Measurements from ENCODE around the gene LYPD4. TPM values are rescaled to one million over a fixed set of nuclear protein-coding genes. Genes with fewer than 3 reads are reported as not detected.

Gene LYPD4
- total RNA-seq, 4 donors from 2014 or later = not detected

GRCh38 chr19:41853344-41853743 lies 8.9 kb upstream of the LYPD4 start:
- no peak for TF ChIP-seq CTCF (IDR thresholded peaks at IDR 0.05; ENCODE audit: low read depth)

- no peak for TF ChIP-seq CTCF (IDR thresholded peaks at IDR 0.05; ENCODE audit: low read depth)
Measured at GRCh38 chr19:41851456-41851855, 7.0 kb upstream of the LYPD4 start.

GRCh38 chr19:41850381-41850780 lies 5.9 kb upstream of the LYPD4 start:
- TF ChIP-seq CTCF (IDR thresholded peaks at IDR 0.05; ENCODE audit: low read depth) = no peak

- TF ChIP-seq CTCF (IDR thresholded peaks at IDR 0.05; ENCODE audit: low read depth) = no peak
Measured at GRCh38 chr19:41849067-41849466, 4.6 kb upstream of the LYPD4 start.

- no peak for TF ChIP-seq CTCF (IDR thresholded peaks at IDR 0.05; ENCODE audit: low read depth)
Measured at GRCh38 chr19:41848666-41849065, 4.2 kb upstream of the LYPD4 start.

GRCh38 chr19:41847351-41848105 lies 3.0 kb upstream of the LYPD4 start:
- no peak for TF ChIP-seq CTCF (IDR thresholded peaks at IDR 0.05; ENCODE audit: low read depth)

- no peak for TF ChIP-seq CTCF (IDR thresholded peaks at IDR 0.05; ENCODE audit: low read depth)
Measured at GRCh38 chr19:41845051-41845590, 638 bp upstream of the LYPD4 start.

All from subcutaneous adipose tissue (tissue), 4 donors.